ENCODE data around the gene DESI2. TPM values are rescaled to one million over a fixed set of nuclear protein-coding genes. Genes with fewer than 3 reads are reported as not detected.
"Not testable (repeated sequence)": the region's sequence is repeated elsewhere in the genome, so short reads cannot be mapped to it uniquely, and the experiment has no call there.

Gene DESI2
- total RNA-seq, 2 experiments from 2014 or later = 29.6 to 29.7 TPM

DNA sequence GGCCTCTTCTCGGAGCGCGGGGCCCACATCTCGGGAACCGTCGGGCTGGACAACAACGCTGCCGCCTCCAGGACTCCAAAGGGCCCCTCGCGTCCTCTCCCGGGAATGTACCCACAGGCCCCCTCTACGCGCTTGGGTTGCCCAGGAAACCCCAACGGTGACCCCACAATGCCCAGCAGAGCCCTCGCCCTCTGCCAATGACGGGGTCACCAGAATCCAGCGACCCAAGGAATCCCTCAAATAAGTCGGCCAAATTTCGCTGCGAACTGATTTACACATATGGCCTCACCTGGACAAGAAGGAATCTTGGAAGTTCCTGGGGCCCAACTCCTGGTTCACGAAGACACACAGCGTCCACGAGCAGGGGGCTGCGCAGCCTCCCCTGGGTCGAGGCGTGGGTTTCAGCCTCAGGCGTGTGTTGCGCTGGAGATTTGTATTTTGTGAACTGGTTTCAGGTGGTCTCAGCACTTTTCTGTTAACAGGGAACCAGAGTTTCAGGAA lies 78.1 kb downstream of the DESI2 start:
- peaks cover 3% of the 10 kb centered on the region for H3K27me3 Mint-ChIP-seq
- no peak for DNase-seq
- H3K27ac Mint-ChIP-seq = peak overlapping the region; percentile 54
- H3K9me3 Mint-ChIP-seq = peaks cover 6% of the 10 kb centered on the region
- POLR2A ChIA-PET = no interaction called here
- peak overlapping the region; percentile 64 for H3K4me3 Mint-ChIP-seq
- CTCF ChIA-PET = no interaction called here
- H3K36me3 Mint-ChIP-seq (ENCODE audit: low read depth) = peaks cover 9% of the 10 kb centered on the region
- peaks cover 25% of the 10 kb centered on the region for H3K4me1 Mint-ChIP-seq

DNA sequence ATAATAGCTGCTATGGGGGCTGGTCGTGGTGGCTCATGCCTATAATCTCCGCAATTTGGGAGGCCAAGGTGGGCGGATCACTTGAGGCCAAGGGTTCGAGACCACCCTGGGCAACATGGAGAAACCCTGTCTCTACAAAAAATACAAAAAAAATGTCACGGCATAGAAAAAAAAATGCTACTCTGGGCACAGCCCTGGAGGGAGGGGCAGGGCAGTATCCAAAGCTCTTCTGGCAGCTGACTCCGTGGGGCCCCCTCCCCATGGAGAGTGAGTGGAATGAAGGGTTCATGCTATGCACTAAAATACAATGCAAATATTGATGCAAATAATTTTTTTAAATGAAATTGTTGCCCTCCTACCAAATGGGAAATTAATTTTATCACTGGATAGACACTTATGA lies 78.7 kb downstream of the DESI2 start:
- no peak overlapping the region for H3K4me3 Mint-ChIP-seq
- peaks cover 27% of the 10 kb centered on the region for H3K4me1 Mint-ChIP-seq
- POLR2A ChIA-PET = no interaction called here
- DNase-seq = no peak
- H3K27ac Mint-ChIP-seq = no peak overlapping the region
- H3K36me3 Mint-ChIP-seq (ENCODE audit: low read depth) = peaks cover 9% of the 10 kb centered on the region
- H3K27me3 Mint-ChIP-seq = peaks cover 3% of the 10 kb centered on the region
- H3K9me3 Mint-ChIP-seq = peaks cover 6% of the 10 kb centered on the region
- CTCF ChIA-PET = no interaction called here

- Mint-ChIP-seq H3K4me3 (no peak overlapping the region), H3K9me3 (peaks cover 8% of the 10 kb centered on the region)
These were observed 80.0 kb downstream of the DESI2 start for GRCh38 chr1:244732851-244733450.

DNA sequence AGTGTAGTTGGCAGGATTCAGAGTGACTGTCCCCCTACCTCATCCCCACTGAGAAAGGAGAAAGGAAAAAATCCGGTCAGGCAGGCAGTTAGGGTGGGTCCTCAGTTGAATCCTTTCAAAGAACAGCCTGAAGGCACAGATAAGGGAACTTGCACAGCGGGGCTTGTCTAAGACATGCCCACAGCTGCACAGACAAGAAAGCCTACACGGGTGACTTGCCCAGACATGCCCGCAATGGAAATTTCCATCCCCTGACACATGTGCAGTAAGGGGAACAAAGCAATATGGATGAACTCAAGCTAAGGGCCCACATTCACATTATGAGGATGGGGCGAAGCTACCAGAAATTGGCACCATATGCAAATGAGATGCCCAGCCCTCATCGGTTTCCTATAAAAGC lies 82.5 kb downstream of the DESI2 start:
- H3K27me3 Mint-ChIP-seq = no peaks in the 10 kb centered on the region
- H3K9me3 Mint-ChIP-seq = peaks cover 8% of the 10 kb centered on the region
- POLR2A ChIA-PET = no interaction called here
- H3K36me3 Mint-ChIP-seq (ENCODE audit: low read depth) = peaks cover 9% of the 10 kb centered on the region
- H3K4me3 Mint-ChIP-seq = no peak overlapping the region
- CTCF ChIA-PET = interaction anchor here (1.2 kb wide), 1 partner anchor 11 kb away, joined by 3 read pairs; no protein-coding TSS in a partner anchor
- no peak for DNase-seq
- peak overlapping the region; percentile 60 for H3K27ac Mint-ChIP-seq
- peaks cover 13% of the 10 kb centered on the region for H3K4me1 Mint-ChIP-seq

More at GRCh38 chr1:244732851-244733450, 80.0 kb downstream of the DESI2 start:
- H3K4me1 Mint-ChIP-seq = peaks cover 30% of the 10 kb centered on the region
- no peak for DNase-seq
- CTCF ChIA-PET = no interaction called here
- no peak overlapping the region for H3K27ac Mint-ChIP-seq
- H3K36me3 Mint-ChIP-seq (ENCODE audit: low read depth) = peaks cover 9% of the 10 kb centered on the region
- POLR2A ChIA-PET = no interaction called here
- H3K27me3 Mint-ChIP-seq = peaks cover 3% of the 10 kb centered on the region

DNA sequence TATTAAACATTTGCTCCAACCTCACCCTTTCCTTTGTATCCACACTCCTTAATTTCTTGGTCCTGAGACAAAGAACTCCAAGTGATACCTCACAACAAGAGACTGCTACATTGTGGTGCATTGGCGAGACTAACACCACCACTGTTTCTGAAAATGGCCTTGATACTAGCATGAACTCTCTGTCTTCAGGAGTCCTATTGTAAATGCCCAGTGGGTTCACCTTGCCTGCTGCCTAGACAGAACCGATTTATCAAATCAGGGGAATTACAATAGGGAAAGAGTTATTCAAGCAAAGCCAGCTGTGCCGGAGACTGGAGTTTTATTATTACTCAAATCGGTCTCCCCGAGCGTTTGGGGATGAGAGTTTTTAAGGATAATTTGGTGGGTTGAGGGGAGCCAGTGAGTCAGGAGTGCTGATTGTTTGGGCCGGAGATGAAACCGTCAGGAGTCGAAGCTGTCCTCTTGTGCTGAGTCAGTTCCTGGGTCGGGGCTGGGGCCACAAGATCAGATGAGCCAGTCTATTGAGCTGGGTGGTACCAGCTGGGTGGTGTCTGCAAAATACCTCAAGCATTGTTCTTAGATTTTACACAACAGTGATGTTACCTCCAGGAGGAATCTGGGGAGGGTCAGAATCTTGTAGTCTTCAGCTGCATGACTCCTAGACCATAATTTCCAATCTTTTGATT lies 83.1 kb downstream of the DESI2 start:
- Mint-ChIP-seq H3K27me3 (no peaks in the 10 kb centered on the region), H3K36me3 (ENCODE audit: low read depth) (peaks cover 9% of the 10 kb centered on the region), H3K9me3 (peaks cover 8% of the 10 kb centered on the region), H3K27ac (no peak overlapping the region), H3K4me3 (no peak overlapping the region), H3K4me1 (peaks cover 13% of the 10 kb centered on the region)
- ChIA-PET POLR2A (no interaction called here), CTCF (interaction anchor here (1.2 kb wide), 1 partner anchor 12 kb away, joined by 3 read pairs; no protein-coding TSS in a partner anchor)
- DNase-seq = no peak

GRCh38 chr1:244739140-244739539 lies 86.2 kb downstream of the DESI2 start:
- H3K4me1 Mint-ChIP-seq = peaks cover 11% of the 10 kb centered on the region
- H3K4me3 Mint-ChIP-seq; H3K9me3 Mint-ChIP-seq; H3K27me3 Mint-ChIP-seq; POLR2A ChIA-PET; DNase-seq; H3K27ac Mint-ChIP-seq; H3K36me3 Mint-ChIP-seq (ENCODE audit: low read depth): not testable (repeated sequence)
- CTCF ChIA-PET = interaction anchor here (0.7 kb wide), 2 partner anchors 293 to 1484 kb away, joined by 3 read pairs; no protein-coding TSS in a partner anchor

DNA sequence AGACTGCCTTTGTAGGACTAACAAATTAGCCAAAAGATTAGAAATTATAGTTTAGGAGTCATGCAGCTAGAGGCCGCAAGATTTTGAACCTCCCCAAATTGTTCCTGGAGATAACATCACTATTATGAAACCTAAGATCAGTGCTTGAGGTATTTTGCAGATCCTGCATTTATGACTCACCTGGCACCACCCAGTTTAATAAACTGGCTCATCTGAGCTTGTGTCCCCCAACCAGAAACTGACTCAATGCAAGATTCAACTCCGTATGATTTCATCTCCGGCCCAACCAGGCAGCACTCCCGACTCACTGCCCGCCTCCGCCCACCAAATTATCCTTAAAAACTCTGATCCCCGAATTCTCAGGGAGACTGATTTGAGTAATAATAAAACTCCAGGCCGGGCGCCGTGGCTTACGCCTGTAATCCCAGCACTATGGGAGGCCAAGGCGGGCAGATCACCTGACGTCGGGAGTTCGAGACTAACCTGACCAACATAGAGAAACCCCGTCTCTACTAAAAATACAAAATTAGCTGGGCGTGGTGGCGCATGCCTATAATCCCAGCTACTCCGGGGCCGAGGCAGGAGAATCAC lies 87.2 kb downstream of the DESI2 start:
- H3K4me3 Mint-ChIP-seq; CTCF ChIA-PET; H3K27me3 Mint-ChIP-seq; H3K27ac Mint-ChIP-seq; H3K36me3 Mint-ChIP-seq (ENCODE audit: low read depth); H3K9me3 Mint-ChIP-seq; DNase-seq; POLR2A ChIA-PET: not testable (repeated sequence)
- peaks cover 11% of the 10 kb centered on the region for H3K4me1 Mint-ChIP-seq

GRCh38 chr1:244741692-244742091 lies 88.8 kb downstream of the DESI2 start:
- CTCF ChIA-PET = interaction anchor here (1.1 kb wide), 1 partner anchor 301 kb away, joined by 3 read pairs; no protein-coding TSS in a partner anchor
- no peaks in the 10 kb centered on the region for H3K36me3 Mint-ChIP-seq (ENCODE audit: low read depth)

DNA sequence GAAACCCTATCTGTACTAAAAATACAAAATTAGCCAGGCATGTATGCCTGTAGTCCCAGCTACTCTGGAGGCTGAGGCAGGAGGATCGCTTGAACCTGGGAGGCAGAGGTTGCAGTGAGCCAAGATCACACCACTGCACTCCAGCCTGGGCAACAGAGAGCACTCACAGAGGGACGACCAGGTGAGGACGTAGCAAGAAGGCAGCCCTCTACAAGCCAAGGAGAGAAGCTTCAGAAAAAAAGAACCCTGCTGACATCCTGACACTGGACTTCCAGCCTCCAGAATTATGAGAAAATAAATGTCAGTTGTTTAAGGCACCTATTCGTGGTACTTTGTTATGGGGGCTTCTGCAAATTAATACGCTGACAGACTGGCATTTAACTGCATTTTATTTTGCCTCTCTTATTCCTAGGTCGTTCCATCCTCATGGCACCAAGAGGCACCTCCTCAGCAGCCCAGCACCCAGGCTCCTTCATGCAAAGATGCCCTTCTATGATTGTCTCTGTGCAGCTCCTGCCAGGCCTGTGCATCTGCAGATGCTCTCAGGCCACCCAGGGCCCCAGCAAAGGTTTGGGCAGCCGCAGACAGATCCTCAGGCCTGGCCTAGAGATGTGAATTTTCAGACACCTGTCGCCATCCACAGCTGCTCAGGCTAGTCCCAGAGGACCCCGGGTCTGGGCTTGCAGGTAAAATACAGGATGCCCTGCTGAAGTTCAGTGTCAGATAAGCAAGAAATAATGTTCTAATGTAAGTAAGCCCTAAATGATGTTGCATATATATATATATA lies 96.5 kb downstream of the DESI2 start:
- Mint-ChIP-seq H3K4me1 (no peaks in the 10 kb centered on the region), H3K36me3 (ENCODE audit: low read depth) (no peaks in the 10 kb centered on the region), H3K9me3 (no peaks in the 10 kb centered on the region), H3K27me3 (no peaks in the 10 kb centered on the region), H3K27ac (no peak overlapping the region), H3K4me3 (no peak overlapping the region)
- CTCF ChIA-PET = no interaction called here
- POLR2A ChIA-PET = no interaction called here
- DNase-seq = no peak

More at GRCh38 chr1:244741692-244742091, 88.8 kb downstream of the DESI2 start:
- POLR2A ChIA-PET = no interaction called here
- Mint-ChIP-seq H3K27me3 (no peaks in the 10 kb centered on the region), H3K27ac (no peak overlapping the region), H3K9me3 (peaks cover 2% of the 10 kb centered on the region), H3K4me1 (peaks cover 3% of the 10 kb centered on the region), H3K4me3 (no peak overlapping the region)
- no peak for DNase-seq

GRCh38 chr1:244751271-244751895 lies 98.5 kb downstream of the DESI2 start:
- no peaks in the 10 kb centered on the region for H3K9me3 Mint-ChIP-seq
- CTCF ChIA-PET = no interaction called here
- H3K27ac Mint-ChIP-seq = no peak overlapping the region
- POLR2A ChIA-PET = no interaction called here
- no peak overlapping the region for H3K4me3 Mint-ChIP-seq
- DNase-seq = no peak
- no peaks in the 10 kb centered on the region for H3K36me3 Mint-ChIP-seq (ENCODE audit: low read depth)
- no peaks in the 10 kb centered on the region for H3K4me1 Mint-ChIP-seq
- H3K27me3 Mint-ChIP-seq = no peaks in the 10 kb centered on the region

DNA sequence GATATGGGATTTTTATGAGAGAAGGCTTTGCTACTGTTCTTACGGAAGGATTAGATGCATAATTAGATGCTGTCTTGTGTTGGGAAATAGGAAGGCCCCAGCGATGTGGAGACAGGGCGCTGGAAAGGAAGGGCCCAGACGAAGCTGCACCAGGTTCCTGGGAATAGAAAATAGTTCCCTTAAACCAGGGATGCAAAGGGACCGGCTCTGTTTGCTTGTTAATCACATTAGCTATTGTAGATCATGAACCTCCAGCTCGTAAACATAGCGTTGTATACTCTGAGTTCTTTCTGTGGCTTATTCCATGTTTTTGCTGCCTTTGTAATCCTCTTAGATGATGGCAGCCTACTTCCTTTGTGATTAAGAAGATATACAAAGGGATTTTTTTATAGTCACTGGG lies 102.7 kb downstream of the DESI2 start:
- H3K36me3 Mint-ChIP-seq (ENCODE audit: low read depth) = no peaks in the 10 kb centered on the region
- no peaks in the 10 kb centered on the region for H3K9me3 Mint-ChIP-seq
- no peaks in the 10 kb centered on the region for H3K4me1 Mint-ChIP-seq
- H3K4me3 Mint-ChIP-seq = no peak overlapping the region
- ChIA-PET CTCF (no interaction called here), POLR2A (no interaction called here)
- no peak for DNase-seq
- no peaks in the 10 kb centered on the region for H3K27me3 Mint-ChIP-seq
- no peak overlapping the region for H3K27ac Mint-ChIP-seq

DNA sequence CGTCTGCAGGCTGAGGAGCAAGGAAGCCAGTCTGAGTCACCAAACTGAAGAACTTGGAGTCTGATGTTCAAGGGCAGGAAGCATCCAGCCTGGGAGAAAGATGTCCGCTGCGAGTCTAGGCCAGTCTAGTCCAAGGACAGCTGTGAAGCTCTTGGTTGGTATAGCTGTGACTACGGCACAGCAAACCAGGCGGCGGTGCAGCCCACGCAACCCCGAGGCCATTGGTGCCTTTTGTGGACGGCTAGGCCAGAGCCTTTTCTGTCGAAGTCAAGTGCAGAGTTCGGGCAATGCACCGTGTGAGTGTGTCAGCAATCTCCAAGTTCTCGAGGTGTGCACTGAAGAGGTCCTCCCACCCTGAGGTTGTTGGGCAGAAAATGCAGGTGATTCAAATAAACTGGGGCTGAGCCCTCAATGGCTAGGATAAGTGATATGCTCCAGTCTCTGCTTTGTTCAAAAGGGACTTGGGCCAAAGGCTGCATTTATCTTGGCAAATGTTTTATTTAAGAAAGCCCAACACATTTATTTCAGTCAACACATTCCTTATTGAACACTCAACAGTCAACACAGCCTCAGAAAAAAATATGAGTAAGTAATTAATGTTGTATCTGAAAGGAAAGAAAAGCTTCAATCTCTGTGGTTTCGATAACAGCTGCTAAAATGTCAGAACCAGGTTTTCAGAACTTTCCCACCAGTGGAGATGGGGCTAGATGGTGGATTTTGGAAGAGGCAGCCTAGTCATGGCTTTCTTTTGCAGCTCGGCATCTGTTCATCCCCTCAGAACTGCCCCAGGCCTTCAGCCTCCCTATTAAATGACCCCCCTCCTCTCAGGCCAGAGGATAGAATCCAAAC lies 104.4 kb downstream of the DESI2 start:
- H3K4me1 Mint-ChIP-seq = no peaks in the 10 kb centered on the region
- H3K4me3 Mint-ChIP-seq = no peak overlapping the region
- CTCF ChIA-PET = interaction anchor here (1.0 kb wide), 1 partner anchor 110 kb away, joined by 3 read pairs; no protein-coding TSS in a partner anchor
- no peaks in the 10 kb centered on the region for H3K36me3 Mint-ChIP-seq (ENCODE audit: low read depth)
- POLR2A ChIA-PET = no interaction called here
- H3K27me3 Mint-ChIP-seq = no peaks in the 10 kb centered on the region
- no peak overlapping the region for H3K27ac Mint-ChIP-seq
- no peaks in the 10 kb centered on the region for H3K9me3 Mint-ChIP-seq
- DNase-seq = no peak
